ENCODE measurements around the gene RIMBP2. TPM values are rescaled to one million over a fixed set of nuclear protein-coding genes. Genes with fewer than 3 reads are reported as not detected.

RIMBP2 gene
- total and polyA plus RNA-seq, 11 donors, result 2.1 TPM; not detected in 10

DNA sequence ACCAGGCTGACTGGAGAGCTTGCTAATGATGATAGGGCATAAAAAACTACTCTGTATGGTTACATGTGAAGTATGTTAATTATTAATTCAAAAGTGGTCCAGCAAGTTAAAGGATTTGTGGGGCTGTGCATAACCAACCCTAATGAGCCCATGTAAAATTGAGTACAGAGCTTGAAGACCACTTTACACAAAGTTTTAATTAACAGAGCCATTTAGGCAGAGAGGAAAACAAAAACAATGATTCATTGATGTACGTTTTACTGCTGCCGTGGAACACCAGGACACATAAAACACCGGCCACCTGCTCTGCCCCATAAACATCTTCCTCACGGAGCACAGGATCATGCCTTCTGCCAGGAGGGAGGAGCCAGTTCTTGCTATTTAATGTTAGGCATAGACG is 83.5 kb downstream of the RIMBP2 start:
- no peak overlapping the region for H3K27ac ChIP-seq
- no peaks in the 10 kb centered on the region for H3K4me1 ChIP-seq
- DNase-seq, result no peak
- no peaks in the 10 kb centered on the region for H3K36me3 ChIP-seq
- ATAC-seq, result no peak
- intact Hi-C loops (cut with DNase I), result no loop called here
- no peak for TF ChIP-seq POLR2A (IDR thresholded peaks at IDR 0.05)
- TF ChIP-seq, protein P1, sequence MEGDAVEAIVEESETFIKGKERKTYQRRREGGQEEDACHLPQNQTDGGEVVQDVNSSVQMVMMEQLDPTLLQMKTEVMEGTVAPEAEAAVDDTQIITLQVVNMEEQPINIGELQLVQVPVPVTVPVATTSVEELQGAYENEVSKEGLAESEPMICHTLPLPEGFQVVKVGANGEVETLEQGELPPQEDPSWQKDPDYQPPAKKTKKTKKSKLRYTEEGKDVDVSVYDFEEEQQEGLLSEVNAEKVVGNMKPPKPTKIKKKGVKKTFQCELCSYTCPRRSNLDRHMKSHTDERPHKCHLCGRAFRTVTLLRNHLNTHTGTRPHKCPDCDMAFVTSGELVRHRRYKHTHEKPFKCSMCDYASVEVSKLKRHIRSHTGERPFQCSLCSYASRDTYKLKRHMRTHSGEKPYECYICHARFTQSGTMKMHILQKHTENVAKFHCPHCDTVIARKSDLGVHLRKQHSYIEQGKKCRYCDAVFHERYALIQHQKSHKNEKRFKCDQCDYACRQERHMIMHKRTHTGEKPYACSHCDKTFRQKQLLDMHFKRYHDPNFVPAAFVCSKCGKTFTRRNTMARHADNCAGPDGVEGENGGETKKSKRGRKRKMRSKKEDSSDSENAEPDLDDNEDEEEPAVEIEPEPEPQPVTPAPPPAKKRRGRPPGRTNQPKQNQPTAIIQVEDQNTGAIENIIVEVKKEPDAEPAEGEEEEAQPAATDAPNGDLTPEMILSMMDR (IDR thresholded peaks at IDR 0.05), result no peak
- peaks cover 0 to 9% (median 0%) of the 10 kb centered on the region in 12 donors for H3K9me3 ChIP-seq
- WGBS, 4 donors, result 71 to 82% (median 77%) methylated on average over 5 of the region's 5 CpGs
- no peak overlapping the region for H3K4me3 ChIP-seq
- peaks cover 0 to 47% (median 4%) of the 10 kb centered on the region in 9 donors for H3K27me3 ChIP-seq

DNA sequence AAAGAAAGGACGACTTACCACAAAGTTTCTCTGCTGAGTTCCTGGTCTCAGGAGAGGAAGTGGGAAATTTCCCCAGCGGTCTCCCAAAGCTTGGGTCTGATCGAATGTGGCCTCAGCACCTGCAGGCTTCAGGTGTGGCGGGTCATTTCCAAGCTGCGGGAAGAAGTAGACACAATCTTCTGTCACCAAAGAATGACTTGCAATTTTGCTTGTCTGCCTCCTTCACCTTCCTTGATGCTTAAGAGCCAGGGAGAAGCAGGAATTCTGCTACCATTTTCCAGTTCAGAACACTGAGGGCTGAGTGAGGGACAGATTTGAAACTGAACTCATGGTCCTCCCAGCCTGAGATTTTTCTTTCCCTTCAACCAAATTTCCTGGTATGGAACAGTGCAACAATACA is 87.8 kb downstream of the RIMBP2 start:
- TF ChIP-seq, protein P1 (IDR thresholded peaks at IDR 0.05), result no peak
- no peak for TF ChIP-seq POLR2A (IDR thresholded peaks at IDR 0.05)
- ATAC-seq, result no peak
- peaks cover 0 to 29% (median 0%) of the 10 kb centered on the region in 9 donors for H3K27me3 ChIP-seq
- H3K4me1 ChIP-seq, result no peaks in the 10 kb centered on the region
- no peak overlapping the region for H3K4me3 ChIP-seq
- intact Hi-C loops (cut with DNase I), result no loop called here
- WGBS, 4 donors, result 78 to 87% (median 84%) methylated on average over 5 of the region's 5 CpGs
- H3K27ac ChIP-seq, result no peak overlapping the region
- no peaks in the 10 kb centered on the region for H3K36me3 ChIP-seq
- no peak for DNase-seq
- peaks cover 0 to 16% (median 0%) of the 10 kb centered on the region in 12 donors for H3K9me3 ChIP-seq

DNA sequence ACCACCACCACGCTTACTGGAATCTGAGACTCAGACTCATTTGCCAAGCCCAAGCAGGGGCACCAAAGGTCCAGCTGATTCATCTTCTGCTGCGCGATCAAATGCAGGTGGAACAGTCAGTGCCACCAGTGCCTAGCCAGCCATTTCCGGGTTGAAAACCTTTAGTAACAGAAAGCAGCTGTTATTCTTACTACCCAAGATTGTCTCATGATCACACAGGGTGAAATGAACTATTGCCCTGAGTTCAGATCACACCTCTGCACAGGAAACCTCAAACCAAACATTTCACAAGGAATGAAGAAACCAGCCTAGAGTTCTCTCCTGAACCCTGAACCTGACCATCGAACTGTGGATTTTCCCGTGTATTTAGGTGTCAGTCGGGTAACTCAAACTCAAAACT is 88.9 kb downstream of the RIMBP2 start:
- no peak overlapping the region for H3K4me3 ChIP-seq
- peaks cover 0 to 22% (median 0%) of the 10 kb centered on the region in 9 donors for H3K27me3 ChIP-seq
- H3K9me3 ChIP-seq, result peaks cover 0 to 28% (median 2%) of the 10 kb centered on the region in 12 donors
- TF ChIP-seq, protein P1 (IDR thresholded peaks at IDR 0.05), result no peak
- TF ChIP-seq POLR2A (IDR thresholded peaks at IDR 0.05), result no peak
- intact Hi-C loops (cut with DNase I), result no loop called here
- WGBS, 4 donors, result 85 to 90% (median 87%) methylated on average over 7 of the region's 7 CpGs
- H3K27ac ChIP-seq, result no peak overlapping the region
- no peaks in the 10 kb centered on the region for H3K36me3 ChIP-seq
- no peaks in the 10 kb centered on the region for H3K4me1 ChIP-seq
- ATAC-seq (no peak), DNase-seq (no peak)

DNA sequence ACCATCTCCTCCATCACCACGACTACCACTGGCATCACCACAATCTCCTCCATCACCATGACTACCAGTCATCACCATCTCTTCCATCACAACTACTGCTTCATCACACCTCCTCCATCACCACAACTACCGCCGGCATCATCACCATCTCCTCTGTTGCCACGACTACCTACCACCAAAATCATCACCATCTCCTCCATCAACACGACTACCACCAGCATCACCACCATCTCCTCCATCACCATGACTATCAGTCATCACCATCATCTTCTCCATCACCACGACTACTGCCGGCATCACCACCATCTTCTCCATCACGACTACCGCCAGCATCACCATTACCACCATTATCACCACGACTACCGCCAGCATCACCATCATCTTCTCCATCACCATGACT is 89.5 kb downstream of the RIMBP2 start:
- Histone ChIP-seq H3K9me3 (peaks cover 0 to 31% (median 2%) of the 10 kb centered on the region in 12 donors), H3K4me3 (no peak overlapping the region), H3K36me3 (no peaks in the 10 kb centered on the region), H3K27me3 (peaks cover 0 to 22% (median 0%) of the 10 kb centered on the region in 9 donors), H3K4me1 (no peaks in the 10 kb centered on the region), H3K27ac (no peak overlapping the region)
- ATAC-seq (no peak), DNase-seq (no peak)
- intact Hi-C loops (cut with DNase I), result no loop called here
- WGBS, 4 donors, result 74 to 82% (median 81%) methylated on average over 11 of the region's 11 CpGs
- no peak for TF ChIP-seq POLR2A (IDR thresholded peaks at IDR 0.05)
- TF ChIP-seq, protein P1 (IDR thresholded peaks at IDR 0.05), result no peak
